GM18517 (cell line): ENCODE results near the gene GIMAP1.

Experiments used
- ATAC-seq: cut with Tn5 transposase; IDR thresholded peaks from one replicate; pipeline ENCODE4 v1.9.1; 2021; ENCODE audit warnings: mild to moderate bottlenecking, moderate library complexity; ENCODE audit not compliant: unreplicated experiment

Gene GIMAP1

DNA sequence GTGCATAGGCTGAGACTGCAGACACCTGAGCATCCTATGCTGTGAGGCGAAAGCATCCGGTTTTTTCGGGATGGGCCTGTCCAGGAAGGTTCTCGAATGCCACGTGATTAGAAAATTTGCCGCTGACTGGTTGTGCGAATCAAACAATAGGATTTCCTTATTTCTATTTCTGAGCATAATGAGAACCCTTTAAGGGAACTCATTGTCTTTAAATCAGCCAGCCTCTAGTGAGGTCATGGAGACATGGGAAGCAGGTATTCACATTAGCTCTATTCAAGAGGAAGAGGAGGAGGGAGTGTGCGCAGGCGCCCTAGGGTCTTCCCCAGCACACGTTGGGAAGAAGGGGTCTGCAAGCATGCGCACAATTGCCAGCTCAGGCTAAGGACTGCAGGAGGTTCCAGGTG, 5.6 kb downstream of the GIMAP1 start:
- no peak for ATAC-seq

DNA sequence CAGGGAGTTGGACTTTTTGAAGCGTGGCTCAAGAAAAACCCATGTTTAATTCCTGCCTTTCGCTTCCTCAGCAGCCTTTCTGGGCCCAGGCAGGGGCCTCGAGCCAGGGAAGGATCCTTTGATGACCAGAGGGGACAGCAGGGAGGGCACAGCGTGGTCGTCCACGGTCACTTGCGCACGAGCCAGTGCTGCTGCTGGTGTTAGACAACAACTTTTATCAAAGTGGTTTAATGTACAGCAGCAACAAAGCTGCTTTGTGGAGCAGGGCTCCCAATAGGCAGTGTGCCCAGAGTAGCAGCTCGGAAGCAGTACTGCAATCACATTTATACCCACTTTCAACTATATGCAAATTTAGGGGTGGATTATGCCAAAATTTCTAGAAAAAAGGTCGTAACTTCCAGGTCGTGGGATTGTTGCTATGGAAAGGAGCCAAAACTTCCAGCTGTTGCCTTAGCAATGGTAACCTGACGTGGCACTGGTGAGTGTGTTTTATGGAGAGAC, 6.1 kb downstream of the GIMAP1 start:
- ATAC-seq = no peak

DNA sequence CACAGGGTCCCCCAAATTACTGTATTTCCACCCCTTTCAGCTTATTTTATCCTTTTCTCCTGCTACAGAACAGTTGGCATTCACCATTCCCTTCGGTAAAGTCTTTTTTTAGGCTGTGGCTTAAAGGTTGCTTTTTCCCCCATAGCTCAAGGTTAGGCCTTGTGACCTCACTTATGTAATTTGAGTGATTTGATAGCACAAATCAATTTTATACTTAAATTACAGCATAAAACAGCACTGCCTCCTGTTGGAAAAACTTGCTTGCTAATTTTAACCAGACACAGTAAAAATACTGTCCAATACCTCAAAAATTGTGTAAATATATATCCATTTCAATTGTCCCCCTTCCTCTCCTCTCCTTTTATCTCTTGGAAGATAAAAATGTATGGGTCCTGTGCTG, 7.1 kb downstream of the GIMAP1 start:
- no peak for ATAC-seq

DNA sequence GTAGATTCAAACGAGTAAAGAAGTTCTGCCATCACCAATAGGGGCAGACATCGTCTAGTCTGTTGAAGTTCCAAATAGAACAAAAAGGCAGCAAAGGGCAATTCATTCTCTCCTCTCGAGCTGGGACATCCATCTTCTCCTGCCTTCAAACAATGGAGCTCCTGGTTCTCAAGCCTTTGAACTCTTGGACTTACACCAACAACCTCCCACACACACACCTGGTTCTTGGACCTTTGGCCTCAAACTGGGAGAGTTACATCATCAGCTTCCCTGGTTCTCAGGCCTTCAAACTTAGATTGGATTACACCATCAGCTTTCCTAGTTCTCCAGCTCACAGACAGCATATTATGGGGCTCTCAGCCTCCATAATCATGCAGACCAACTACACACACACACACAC, 11.0 kb downstream of the GIMAP1 start:
- ATAC-seq = no peak

DNA sequence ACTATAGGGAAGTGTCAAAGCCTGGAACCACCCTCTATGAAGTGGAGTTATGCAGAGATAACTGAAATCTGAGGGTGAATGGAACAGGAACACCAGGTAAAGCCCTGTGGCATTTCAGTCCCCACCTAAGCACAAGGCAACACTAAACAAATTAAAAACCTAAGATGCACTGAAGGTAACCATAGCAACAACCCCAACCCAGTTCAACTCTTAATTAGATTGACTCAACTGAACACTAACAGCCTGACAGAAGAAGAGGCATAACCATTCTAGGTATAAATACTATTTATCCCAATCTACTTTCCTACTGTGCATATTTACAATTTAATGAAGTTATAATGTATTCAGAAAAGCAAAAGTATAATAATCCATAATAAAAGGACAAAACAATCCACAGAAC, 11.6 kb downstream of the GIMAP1 start:
- no peak for ATAC-seq

DNA sequence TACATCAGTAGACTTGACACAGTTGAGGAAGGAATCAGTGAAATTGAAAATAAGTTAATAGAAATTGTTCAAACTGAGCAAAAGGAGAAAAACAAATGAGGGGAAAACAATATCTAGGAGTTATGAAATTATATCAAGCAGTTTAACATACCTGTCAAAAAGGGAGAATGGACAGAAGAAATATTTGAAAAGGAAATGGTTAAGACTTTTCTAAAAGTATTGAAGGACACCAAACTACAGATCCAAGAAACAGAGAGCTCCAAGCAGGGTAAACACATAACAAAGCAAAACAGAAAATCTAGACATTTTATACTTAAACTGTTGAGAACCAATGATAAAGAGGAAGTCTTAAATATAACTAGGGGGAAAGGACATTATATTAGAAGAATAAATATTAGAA, 12.2 kb downstream of the GIMAP1 start:
- no peak for ATAC-seq

DNA sequence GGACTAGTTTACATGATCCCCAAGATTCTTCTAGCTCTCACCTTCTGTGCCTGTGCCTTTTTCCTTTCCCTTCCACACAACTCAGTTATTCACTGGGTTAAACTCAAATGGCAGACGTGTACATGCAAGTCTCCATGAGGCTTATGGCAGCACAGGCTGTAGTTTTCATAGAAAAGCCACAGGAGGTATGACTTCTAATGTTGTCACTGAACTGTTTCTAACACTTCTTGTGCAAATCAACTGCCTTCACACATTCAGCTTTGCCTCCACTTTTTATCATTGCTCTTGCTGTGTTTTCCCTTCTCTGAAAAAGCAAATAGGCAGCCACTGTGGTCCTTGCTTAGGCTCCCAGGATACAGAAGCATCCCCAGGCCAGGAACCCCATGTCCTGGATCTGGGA, 15.5 kb downstream of the GIMAP1 start:
- no peak for ATAC-seq

DNA sequence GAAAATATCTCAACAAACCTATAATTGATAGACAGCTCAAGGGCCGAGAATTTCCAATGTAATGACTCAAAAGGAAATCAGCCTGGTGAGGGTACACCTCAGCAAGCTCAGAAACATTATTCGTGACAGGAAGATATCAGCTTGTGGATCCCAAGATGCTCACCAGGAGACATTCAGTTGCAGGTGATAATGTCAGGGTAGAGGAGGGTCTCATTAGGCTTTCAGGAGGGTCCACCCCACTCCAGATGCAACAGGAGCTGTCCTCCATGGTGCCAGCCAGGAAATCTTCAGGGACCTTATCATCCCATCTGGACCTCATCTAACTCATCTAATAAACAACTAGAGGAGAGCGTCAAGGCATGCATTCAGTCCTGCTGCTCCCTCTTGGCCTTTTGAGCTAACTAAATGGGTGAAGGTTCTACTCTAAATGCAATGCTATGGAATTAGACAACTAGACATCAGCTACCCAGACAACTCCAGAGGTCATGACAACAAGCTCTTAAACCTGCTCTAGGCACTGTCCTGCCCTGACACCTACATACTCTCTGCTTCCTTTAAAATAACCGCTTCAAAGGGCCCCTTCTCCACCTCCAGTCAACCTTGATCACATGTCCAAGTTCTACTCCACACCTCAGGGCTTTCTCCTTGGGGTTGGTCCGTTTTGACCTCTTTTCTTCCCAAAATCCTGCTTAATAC, 16.5 kb downstream of the GIMAP1 start:
- ATAC-seq = no peak

DNA sequence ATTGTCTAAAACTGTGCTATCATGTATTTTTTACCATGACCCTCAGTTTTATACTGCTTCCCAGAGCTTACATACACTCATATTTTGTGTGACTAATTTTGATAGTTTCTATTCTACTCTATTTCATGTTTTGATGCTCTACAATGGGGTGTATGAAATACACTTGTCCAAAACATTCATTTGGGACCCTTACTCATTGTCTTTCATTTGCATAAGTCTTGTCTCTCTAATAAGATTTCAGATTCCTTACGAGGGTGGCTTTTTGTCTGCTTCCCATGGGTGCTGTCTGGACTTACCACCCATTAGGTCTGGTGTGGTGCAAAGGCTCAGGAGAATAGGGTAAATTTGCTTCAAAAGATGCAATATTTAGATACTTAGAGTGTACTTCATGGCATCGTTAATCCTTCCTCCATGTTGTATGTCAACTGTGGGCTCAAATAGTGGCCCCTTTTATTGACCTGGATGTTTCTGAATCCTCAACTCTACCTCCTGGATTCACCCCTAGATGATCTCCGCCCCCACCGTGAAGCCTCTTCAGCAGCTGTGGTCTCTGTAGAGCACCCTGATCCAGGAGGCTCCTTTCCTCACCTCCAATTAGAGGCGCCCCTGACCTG, 17.2 kb downstream of the GIMAP1 start:
- no peak for ATAC-seq

DNA sequence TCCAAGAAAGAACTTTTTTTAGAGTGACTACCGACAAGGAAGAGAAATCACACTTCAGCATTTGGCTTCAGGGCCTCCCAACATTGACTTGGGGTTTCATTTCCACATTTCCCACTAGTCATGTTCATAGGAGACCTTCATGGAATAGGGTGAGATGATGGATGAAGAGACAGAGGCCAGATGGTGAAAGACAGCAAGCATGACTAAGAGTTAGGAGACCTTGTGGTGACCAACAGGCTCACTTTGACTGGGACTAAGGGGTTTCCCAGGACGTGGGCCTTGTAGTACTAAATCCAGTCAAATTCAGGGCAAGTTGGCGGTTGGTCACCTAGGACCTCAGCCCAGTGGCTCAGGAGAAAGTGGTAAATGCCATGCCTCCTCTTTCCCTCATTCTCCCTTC, 17.8 kb downstream of the GIMAP1 start:
- ATAC-seq = no peak

DNA sequence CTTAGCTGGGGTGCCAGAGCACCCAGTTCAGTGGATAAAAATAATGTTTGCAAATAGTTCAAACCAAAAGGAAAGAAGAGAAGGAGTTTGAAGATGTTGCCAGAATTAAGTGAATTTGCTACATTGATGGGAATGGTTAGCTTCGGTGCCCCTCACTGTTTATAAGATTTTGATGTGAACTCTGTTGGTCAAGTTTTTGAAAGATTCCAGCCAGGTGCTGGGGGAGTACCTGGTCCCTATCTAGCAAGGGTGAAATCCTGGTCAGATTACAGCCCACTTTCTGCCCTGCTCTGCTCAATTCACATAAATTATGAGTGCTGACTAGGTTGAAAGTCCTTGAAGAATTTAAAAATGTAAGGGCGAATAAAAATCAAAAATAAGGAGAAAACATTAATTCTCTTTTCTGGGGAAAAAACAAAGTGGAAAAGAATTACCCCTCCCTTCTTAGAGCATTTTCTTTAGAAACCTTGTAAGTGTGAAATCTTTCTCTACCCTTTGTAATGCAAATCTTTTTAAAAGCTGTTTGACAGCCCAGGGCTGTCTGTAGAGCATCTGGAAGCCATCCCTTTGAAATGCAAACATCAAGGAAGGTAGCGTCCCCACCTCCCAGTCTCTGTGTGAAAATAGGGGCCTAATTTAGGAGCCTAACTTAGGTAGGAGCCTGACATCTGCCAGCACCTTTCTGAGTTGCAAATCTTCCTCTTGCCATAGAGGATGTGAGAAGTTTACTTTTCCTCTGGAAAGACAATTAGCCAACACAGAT, 19.4 kb downstream of the GIMAP1 start:
- ATAC-seq = no peak

DNA sequence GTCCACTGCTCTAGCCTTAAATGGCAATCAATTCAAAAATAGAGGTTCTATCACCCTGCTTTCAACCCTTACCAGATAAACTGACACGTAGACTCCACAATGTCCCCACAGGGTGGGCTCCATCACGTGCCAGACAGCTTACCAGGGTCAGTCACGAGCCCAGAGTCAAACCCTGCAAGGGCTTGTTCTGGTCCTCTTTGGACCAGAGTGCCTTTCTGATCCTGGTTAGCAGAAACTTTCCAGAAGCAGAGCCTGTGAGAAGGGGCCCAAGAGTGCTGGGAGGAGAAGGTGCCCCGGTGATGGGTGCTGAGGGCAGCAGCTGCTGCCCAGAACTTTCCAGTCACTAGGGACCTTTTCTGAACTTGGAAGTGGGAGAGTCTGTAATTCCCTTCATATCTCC, 20.5 kb downstream of the GIMAP1 start:
- ATAC-seq = no peak

DNA sequence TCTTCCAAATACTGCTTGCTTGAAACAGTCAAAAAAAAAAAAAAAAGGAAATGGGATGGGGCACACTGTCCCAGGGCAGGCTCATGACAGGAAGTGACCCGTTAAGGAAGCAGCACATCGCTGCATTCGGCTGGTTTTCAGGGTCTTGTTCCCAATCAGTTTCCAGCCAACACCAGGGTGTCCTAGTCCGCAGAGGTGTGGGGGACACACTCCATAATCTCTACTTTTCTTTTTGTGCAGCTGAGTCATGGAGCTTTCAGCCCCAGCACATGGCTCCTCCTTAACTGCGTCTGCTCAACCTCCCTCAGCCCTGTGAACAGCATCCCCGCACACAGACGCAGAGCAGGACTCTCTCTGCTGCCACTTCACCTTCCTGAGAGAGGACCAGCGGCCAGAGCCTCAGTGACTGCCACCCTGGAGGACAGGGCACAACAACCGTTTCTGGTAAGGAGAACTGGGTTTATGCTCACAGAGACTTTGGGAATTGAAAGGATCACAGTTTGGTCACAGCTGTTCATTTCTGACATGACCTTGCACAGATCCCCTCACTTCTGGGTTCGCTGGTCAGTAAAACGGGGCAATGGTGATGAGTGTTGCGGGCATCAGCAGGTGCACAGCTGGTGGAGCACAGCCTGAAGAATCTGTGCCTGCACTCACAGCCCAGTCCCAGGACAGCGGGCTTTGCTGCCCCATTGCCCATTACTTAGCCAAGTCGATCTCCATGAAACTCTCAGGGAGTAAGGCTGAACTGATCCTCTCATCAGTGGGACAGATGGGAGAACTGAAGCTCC, 21.0 kb downstream of the GIMAP1 start, which contains the start of gene GIMAP5:
GIMAP5 (plus strand) TSS at position 154 of the 791 bp plus-strand sequence. CDS start 3,467 bp downstream, outside the sequence.
- ATAC-seq = no peak

DNA sequence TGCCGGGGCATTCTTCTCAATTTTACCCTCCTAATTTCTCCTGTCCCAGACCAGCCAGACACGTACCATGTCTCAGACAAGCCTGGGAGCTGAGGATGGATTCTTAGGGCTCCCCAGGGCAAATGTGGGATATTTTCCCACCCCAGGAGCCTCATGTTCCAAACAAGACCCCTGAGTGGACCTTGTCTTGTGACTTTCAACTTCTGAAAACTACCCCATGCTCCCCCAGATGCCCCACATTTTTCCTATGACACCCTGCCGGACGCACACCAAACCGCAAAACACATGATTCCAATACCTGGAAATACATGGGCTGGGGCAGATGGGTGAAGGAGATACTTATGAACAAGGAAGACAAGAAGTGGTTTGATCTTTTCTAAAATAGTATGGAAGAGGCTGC, 21.7 kb downstream of the GIMAP1 start:
- no peak for ATAC-seq

DNA sequence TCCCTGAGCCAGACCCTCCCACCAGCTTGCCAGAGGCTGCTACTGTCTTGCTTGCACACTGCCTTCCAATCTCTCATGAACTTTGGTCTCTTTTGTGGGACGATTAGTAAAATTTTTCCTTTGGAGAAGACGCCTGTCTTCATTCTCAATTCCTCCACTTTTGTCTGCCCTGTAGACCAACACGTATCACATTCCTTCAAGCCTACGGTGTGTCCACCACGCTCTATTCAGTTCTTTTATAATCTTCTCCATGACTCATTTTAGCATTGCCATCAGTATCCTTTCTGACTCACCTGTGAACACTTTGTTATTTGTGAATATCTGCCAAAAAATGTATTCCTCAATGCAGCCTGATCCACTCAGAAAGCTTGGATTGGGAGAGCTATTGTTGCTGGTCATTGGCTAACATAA, 22.2 kb downstream of the GIMAP1 start:
- ATAC-seq = no peak

DNA sequence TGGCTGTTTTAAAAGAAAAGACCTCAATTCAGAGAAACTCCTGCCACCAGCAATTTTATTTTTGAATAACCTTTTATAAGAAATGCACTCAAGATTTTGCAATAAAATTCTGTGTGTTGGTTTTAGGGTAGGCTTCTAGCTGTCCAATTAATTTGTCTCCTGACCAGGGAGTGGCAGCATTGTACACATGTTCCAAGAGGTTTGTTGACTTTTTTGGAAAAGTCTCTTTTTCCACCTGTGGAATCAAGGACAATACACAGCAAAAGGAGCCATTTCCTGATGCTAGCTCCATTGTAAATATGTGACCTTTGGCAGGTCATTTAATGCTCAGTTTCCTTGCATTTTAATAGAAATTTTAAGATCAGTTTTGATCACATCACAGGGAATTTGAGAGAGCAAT, 22.6 kb downstream of the GIMAP1 start:
- no peak for ATAC-seq

DNA sequence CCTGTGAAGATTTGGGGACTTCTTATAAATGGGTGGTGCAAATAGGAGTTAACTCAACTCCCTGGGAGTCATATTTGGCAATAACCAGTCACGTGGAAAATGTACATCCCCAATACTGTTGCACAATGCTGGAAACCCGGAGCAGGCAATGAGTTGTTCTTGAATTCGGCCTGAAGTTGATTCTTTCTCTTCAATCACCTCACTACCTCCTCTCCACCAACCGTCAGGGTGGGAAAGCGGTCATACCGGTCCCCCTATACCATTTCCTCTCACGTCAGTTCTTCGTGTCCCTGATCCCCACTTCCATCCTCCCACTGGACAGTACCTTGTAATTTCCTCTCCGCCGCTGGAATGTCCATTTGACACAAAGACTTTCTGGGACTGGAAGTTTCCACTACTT, 23.6 kb downstream of the GIMAP1 start:
- ATAC-seq = no peak

DNA sequence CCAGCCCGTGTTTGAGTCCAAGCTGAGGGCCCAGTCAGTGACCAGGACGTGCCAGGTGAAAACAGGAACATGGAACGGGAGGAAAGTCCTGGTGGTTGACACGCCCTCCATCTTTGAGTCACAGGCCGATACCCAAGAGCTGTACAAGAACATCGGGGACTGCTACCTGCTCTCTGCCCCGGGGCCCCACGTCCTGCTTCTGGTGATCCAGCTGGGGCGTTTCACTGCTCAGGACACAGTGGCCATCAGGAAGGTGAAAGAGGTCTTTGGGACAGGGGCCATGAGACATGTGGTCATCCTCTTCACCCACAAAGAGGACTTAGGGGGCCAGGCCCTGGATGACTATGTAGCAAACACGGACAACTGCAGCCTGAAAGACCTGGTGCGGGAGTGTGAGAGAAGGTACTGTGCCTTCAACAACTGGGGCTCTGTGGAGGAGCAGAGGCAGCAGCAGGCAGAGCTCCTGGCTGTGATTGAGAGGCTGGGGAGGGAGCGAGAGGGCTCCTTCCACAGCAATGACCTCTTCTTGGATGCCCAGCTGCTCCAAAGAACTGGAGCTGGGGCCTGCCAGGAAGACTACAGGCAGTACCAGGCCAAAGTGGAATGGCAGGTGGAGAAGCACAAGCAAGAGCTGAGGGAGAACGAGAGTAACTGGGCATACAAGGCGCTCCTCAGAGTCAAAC, 26.0 kb downstream of the GIMAP1 start:
- ATAC-seq = no peak

DNA sequence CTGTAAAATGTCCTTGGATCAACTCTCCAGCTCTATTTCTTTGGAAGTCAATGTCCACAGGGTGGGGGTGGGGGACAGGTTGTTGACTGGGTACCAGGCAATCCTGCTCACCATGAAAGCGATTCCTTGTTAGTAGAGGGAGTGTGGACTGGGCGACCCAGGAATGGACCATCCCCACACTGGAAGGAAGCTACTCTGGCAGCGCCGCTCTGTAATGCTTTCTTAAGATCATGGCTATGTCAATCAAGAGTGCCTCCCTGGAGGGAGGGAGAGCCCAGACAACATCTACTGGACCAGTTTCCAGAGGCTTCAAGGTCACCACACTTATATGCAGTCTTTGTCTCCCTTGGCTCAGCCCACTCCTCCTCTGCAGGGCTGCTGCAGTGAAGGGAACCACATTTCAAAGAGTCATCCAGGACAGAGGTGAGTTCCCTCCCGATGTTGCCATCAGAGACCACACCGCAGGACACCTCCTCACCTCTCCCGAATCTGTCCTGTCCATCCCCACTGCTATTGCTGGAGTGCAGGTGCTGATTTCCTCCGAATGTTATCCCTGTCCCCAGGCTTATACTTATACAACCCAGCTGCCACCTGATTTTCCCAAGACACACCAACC, 27.7 kb downstream of the GIMAP1 start:
- ATAC-seq = no peak

DNA sequence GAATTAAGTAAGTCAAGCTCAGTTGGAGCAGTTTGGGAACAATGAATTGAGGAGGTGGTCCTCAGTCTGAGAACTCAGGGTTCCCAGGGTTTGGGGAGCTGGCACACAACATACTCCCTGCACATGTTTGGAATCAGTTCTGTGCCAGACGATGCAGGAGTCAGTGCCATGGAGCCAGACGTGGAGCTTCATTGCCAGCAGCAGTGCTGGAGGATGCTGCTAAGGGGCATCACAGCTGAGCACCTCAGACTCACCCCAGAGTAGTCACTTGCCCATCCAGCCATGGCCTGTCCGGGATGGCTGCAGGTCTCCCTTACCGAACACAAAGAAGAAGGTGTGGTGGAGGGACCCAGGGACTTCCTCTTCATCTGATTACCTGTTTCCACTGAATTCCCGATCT, 28.7 kb downstream of the GIMAP1 start:
- ATAC-seq = no peak
